ENCODE data around the gene COQ10B.
"Not testable (repeated sequence)": the region's sequence is repeated elsewhere in the genome, so short reads cannot be mapped to it uniquely, and the experiment has no call there.

COQ10B gene

GRCh38 chr2:197453123-197453913, at the start of gene COQ10B:
COQ10B (plus strand) TSS chr2:197453552; CDS start chr2:197453561, 9 bp downstream.
- DNase-seq = peak; percentile 99

- no peak for DNase-seq
These were observed 47.8 kb upstream of the COQ10B start for GRCh38 chr2:197405582-197405981.

- no peak for DNase-seq
These were observed 39.3 kb upstream of the COQ10B start for GRCh38 chr2:197414039-197414438.

DNA sequence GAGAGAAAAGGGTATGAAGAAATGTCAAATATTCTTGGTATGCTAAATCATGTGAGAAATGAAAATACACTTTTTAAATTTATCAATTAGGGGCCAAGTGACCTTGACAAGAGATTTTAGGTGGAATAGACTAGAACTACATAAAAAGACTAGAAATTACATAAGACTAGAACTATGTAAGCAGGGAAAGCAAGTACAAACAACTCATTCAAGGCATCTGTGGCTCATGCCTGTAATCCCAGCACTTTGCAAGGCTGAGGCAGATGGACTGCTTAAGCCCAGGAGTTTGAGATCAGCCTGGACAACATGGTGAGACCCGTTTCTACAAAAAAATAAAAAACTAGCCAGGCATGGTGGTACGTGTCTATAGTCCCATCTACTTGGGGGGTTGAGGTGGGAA, 38.8 kb upstream of the COQ10B start:
- no peak for DNase-seq

- DNase-seq = no peak
These were observed 37.1 kb upstream of the COQ10B start for GRCh38 chr2:197416268-197416667.

DNA sequence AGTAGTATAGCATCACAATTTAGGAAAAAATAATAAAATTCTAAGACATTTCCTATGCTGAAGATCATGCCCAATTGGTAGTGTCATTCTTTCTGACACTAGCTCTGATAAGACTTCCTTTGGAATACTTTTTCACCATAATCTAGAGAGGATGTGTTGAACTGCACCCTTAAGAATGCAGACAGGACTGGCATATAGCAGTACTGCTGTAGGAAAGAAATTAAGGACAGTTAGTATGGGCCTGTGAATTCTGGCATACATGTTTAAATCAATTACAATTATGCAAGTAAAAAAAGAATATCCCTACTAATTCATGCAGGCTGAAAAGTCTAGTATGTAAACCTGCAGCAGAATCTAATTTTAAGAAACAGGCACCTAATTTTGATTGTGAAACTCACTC, 33.9 kb upstream of the COQ10B start:
- no peak for DNase-seq

DNA sequence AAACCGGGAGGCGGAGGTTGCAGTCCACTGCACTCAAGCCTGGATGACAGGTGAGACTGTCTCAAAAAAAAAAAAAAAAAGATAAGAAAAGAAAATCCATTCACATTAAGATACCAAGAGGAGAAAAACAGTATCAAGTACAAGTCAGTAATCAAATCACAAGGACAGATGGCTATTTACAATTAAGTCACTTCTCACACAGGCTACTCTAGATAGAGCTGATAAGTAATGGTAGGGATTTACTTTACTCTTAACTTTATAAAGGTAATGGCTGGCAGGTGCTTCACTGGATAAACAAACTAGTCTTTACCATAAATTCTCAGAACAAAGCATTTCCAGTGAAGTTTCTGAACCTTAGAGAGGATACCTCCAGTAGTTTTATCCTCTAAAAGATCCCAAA, 30.0 kb upstream of the COQ10B start:
- DNase-seq = no peak

DNA sequence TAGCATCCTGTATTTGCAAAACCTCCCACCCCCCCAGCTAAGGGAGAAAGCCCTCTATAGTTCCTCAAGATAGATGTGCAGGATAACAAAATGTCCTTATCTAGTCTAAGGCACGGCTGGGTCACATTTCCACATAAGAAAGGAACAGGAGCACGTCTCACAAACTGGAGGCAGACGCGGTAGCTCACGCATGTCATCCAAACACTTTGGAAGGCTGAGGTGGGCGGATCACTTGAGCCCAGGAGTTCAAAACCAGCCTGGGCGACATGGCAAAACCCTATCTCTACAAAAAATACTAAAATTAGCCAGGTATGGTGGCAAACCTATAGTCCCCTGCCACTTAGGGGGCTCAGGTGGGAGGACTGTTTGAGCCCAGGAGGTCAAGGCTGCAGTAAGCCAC, 27.8 kb upstream of the COQ10B start:
- DNase-seq = no peak

DNA sequence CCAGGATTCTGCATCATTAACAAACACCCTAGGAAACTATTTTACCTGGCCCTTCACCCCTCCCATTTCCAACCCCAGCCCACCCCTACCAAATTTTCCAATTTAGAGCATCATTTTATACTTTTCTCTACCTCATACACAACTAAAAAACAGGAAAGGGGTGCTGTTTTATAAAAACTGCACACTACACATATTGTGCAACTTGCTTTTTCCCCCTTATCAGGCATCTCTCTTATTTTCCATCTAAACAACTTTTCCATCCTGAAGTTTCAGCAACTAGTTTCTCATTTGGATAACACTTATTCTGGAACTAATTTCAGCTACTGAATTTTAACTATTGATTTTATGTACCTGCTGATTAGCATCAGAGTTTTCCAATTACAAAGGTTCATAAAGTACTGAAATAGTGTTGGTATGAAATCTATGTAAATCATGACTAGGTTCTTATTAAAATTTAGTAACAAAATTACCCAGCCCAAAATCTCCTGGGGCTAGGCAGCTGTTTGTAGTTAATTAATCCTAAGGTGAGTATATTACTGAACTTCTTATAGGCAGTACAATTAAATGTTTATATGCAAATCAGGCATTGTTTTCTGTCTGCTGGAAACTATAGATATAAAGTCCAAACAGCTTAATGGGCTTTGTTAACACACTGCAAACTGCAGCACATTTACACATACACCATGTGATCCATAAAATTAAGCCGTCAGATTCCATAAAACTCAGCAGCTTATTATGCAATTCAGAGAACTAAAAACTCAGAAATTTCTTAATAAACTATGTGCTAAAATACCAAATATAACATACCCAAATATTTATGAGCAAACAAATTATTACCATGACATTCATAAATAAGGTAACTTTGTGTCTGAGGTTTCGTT, 26.4 kb upstream of the COQ10B start:
- DNase-seq = no peak

GRCh38 chr2:197427986-197428385, 25.4 kb upstream of the COQ10B start:
- no peak for DNase-seq

- no peak for DNase-seq
These were observed 21.5 kb upstream of the COQ10B start for GRCh38 chr2:197431858-197432257.

DNA sequence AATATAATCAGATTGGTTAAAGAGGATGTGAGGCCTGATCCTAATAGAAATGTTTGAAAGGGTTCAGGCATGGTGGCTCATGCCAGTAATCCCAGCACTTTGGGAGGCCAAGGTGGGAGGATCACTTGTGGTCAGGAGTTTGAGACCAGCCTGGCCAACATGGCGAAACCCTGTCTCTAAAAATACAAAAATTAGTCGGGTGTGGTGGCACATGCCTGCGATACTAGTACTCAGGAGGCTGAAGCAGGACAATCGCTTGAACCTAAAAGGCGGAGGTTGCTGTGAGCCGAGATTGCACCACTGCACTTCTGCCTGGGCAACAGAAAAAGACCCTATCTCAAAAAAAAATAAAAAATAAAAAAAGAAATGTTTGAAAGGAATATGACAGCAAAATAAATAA, 20.8 kb upstream of the COQ10B start:
- DNase-seq = not testable (repeated sequence)

DNA sequence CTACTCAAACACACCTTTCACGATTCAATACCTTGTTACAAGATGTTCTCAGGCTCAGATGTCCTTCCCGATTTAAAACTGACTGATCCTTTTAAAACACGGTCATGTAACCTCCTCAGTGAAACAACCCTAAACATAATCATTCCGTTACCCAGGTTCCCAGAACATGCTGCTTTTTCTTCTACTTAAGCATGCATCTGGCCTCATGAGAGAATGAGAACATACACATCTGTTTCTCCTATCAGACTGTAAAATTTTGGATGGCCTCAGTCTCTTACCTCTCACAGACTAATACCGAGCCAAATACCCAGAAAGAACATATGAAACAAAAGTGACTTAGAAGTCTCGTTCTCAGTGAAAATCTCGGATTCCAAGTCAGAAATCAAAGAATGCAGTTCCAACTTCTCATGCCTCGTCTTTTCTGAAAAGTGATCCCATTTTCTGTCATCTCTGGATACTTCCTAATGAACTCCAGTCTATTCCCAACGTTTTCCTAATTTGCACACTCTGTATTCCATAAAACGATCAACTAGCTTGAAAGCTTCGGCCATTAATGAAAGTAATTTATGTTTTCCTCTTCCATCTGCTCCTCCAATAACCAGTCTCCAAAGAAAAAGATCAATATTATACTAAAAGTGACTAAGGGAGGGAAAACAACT, 19.4 kb upstream of the COQ10B start:
- no peak for DNase-seq

DNA sequence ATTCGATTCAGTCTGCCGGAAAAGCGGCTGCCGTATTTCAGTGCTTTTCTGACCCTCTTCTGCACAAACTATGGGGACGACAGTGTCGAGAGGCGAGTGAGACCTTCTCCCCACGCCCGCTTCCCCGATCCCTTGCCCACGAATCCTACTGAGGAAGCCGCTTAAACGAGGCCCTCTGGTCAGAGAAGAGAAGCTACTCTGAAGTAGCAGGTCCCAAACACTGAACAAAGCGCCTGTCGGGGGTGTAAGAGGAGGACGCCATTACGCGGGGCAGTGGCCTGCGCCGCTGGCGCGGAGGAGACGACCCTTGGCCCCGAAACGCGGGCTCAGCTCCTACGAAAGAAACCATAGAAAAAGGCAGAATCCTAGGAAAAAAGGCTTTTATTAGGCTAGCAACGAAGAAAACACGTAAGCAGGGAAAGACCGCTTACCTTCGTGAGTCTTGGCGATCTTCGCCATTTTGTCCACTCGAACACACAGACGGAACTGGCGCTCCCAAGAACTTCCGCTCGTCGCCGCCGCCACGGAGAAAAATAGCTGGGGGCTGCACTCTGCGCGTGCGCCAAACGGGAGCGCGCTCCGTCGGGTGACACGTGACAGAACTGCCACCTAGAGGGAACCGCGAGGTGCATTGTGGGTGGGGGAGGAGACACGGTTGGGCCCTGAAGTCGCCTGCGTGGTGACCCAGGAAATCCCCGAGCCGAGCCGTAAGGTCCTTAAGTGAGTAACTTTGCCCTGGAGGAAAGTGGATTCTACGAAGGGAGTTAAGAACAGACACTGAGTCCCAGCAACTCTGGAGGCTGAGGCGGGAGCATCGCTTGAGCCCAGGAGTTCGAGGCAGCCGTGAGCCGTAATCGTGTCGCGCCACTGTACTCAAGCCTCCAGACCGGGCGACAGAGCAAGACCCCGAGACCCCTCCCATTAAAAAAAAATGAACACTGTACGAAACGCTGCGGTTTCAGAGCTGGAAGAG, 18.5 kb upstream of the COQ10B start, which contains the start of gene SF3B1:
SF3B1 (minus strand) TSS at position 488 of the 973 bp plus-strand sequence; CDS start at position 459, 29 bp downstream.
- DNase-seq = peak; percentile 98

- DNase-seq = no peak
These were observed 17.5 kb upstream of the COQ10B start for GRCh38 chr2:197435598-197436420.

GRCh38 chr2:197437380-197437779, 16.0 kb upstream of the COQ10B start:
- DNase-seq = no peak

DNA sequence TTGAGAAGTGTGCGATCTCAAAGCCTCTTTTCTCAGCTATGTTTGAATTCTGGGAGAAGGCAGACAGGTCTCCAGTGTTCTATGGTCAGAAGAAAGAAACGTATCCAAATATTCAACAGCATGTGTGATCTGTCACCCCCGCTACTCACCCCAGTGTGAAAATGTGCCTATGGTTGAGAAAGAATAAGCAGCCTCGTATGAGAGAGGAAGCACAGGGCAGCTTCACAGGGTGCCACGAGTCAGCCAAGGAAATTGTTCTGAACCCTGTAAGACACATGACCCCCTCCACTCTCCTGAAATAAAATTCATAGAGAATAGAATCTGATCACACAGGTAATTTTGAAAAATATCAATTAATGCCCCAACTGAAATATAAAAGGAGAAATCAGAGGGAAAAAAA, 10.5 kb upstream of the COQ10B start:
- no peak for DNase-seq

GRCh38 chr2:197445746-197446145, 7.6 kb upstream of the COQ10B start:
- peak; percentile 89 for DNase-seq

DNA sequence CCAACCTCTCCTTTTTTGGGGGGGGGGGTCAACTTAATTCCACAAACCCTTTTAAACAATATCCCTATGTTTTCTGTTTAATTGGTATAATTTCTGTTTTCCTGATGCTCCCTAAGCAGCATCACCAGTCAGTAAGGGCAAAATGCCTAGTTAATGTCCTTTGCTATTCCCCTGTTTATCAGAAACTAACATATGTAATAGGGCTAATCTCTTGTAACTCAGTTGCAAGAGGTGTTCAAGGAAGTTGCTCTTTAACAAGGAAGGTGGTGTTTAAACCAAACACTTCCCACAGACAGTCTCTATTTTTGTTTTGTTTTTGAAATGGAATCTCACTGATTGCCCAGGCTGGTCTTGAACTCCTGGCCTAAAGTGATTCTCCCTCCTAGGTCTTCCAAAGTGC, 6.5 kb upstream of the COQ10B start:
- DNase-seq = no peak

GRCh38 chr2:197450465-197450864, 2.9 kb upstream of the COQ10B start:
- DNase-seq = no peak

DNA sequence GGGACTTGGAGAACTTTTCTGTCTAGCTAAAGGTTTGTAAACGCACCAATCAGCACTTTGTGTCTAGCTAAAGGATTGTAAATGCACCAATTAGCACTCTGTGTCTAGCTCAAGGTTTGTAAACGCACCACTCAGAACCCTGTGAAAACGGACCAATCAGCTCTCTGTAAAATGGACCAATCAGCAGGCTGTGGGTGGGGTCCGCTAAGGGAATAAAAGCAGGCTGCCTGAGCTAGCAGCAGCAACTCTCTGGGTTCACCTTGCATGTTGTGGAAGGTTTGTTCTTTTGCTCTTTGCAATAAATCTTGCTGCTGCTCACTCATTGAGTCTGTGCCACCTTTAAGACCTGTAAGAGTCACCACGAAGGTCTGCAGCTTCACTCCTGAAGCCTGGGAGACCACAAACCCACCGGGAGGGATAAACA, 2.4 kb upstream of the COQ10B start:
- DNase-seq = not testable (repeated sequence)
